ENCODE data around the gene ZNF597.

DNA sequence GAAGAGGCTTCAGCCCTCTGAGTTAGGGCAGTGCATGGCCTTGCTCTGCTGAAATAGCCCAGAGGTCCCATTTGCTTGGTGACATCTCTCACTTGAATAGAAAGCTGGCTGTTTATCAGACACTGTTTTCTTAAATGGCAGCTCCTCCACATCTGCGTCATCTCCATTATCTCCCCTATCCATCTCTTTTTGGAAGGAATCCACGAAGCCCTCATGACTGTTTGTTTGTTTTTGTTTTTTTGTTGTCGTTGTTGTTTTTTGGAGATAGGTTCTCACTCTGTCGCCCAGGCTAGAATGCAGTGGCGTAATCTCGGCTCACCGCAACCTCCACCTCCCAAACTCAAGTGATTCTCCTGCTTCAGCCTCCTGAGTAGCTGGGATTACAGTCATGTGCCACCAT lies 16.8 kb upstream of the ZNF597 start:
- TF ChIP-seq, protein P1, sequence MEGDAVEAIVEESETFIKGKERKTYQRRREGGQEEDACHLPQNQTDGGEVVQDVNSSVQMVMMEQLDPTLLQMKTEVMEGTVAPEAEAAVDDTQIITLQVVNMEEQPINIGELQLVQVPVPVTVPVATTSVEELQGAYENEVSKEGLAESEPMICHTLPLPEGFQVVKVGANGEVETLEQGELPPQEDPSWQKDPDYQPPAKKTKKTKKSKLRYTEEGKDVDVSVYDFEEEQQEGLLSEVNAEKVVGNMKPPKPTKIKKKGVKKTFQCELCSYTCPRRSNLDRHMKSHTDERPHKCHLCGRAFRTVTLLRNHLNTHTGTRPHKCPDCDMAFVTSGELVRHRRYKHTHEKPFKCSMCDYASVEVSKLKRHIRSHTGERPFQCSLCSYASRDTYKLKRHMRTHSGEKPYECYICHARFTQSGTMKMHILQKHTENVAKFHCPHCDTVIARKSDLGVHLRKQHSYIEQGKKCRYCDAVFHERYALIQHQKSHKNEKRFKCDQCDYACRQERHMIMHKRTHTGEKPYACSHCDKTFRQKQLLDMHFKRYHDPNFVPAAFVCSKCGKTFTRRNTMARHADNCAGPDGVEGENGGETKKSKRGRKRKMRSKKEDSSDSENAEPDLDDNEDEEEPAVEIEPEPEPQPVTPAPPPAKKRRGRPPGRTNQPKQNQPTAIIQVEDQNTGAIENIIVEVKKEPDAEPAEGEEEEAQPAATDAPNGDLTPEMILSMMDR (IDR thresholded peaks at IDR 0.05) = no peak
- no peak for TF ChIP-seq POLR2A (IDR thresholded peaks at IDR 0.05)
- TF ChIP-seq POLR2AphosphoS5 (IDR thresholded peaks at IDR 0.05) = no peak

All from prostate gland (tissue), 2 donors.